ENCODE data around the gene SLC25A25. TPM values are rescaled to one million over a fixed set of nuclear protein-coding genes. Genes with fewer than 3 reads are reported as not detected.
"Not testable (repeated sequence)": the region's sequence is repeated elsewhere in the genome, so short reads cannot be mapped to it uniquely, and the experiment has no call there.

Gene SLC25A25
- total RNA-seq, 1 donor from 2014 or later, result 7.3 TPM

- DNase-seq (ENCODE audit: low read depth), result no peak
- H3K4me3 ChIP-seq (ENCODE audit: low read depth, low read length), result peak overlapping the region; percentile 68
- TF ChIP-seq CTCF (conservative IDR thresholded peaks at IDR 0.05; ENCODE audit: low read depth, low read length), result no peak
Measured at GRCh38 chr9:128127990-128128835, 60.2 kb downstream of the SLC25A25 start.

GRCh38 chr9:128128836-128129590 lies 61.0 kb downstream of the SLC25A25 start:
- no peak for DNase-seq (ENCODE audit: low read depth)
- H3K4me3 ChIP-seq (ENCODE audit: low read depth, low read length), result peak overlapping the region; percentile 68
- no peak for TF ChIP-seq CTCF (conservative IDR thresholded peaks at IDR 0.05; ENCODE audit: low read depth, low read length)

GRCh38 chr9:128129976-128130590 lies 62.1 kb downstream of the SLC25A25 start:
- H3K4me3 ChIP-seq (ENCODE audit: low read depth, low read length); DNase-seq (ENCODE audit: low read depth): not testable (repeated sequence)
- TF ChIP-seq CTCF (conservative IDR thresholded peaks at IDR 0.05; ENCODE audit: low read depth, low read length), result peak; percentile 12

GRCh38 chr9:128130651-128131050 lies 62.6 kb downstream of the SLC25A25 start:
- DNase-seq (ENCODE audit: low read depth); H3K4me3 ChIP-seq (ENCODE audit: low read depth, low read length): not testable (repeated sequence)

- H3K4me3 ChIP-seq (ENCODE audit: low read depth, low read length); DNase-seq (ENCODE audit: low read depth): not testable (repeated sequence)
Measured at GRCh38 chr9:128131346-128131745, 63.3 kb downstream of the SLC25A25 start.

- DNase-seq (ENCODE audit: low read depth); H3K4me3 ChIP-seq (ENCODE audit: low read depth, low read length): not testable (repeated sequence)
Measured at GRCh38 chr9:128132139-128132538, 64.1 kb downstream of the SLC25A25 start.

GRCh38 chr9:128135561-128135960 lies 67.5 kb downstream of the SLC25A25 start:
- H3K4me3 ChIP-seq (ENCODE audit: low read depth, low read length); DNase-seq (ENCODE audit: low read depth): not testable (repeated sequence)

- no peak for TF ChIP-seq CTCF (conservative IDR thresholded peaks at IDR 0.05; ENCODE audit: low read depth, low read length)
- peak; percentile 73 for DNase-seq (ENCODE audit: low read depth)
Measured at GRCh38 chr9:128136816-128137793, 69.1 kb downstream of the SLC25A25 start.

More at GRCh38 chr9:128136816-128137793, 69.1 kb downstream of the SLC25A25 start:
- H3K4me3 ChIP-seq (ENCODE audit: low read depth, low read length), result no peak overlapping the region
